Right lobe of liver (tissue), 4 donors: ENCODE results near the gene PCID2.

ENCODE experiments used
- POLR2A ChIP-seq: fragments of 450-650 bp; IDR thresholded peaks from one replicate; pipeline ENCODE4 v1.6.1; 2017; ENCODE audit warnings: antibody characterized with exemption, mild to moderate bottlenecking
- TF ChIP-seq, protein P1 (sequence below), 4 donors: fragments of 200-600 bp in 3 of 4; fragments of 450-650 bp in 1 of 4; IDR thresholded peaks; one replicate each; pipeline versions ENCODE4 v1.5.1 to v1.8.0; 2016 to 2022; ENCODE audit warnings: antibody characterized with exemption in 4 of 4, mild to moderate bottlenecking in 2 of 4
- donor health status: DM: no; HTN: no; CAD: no.
- donor health status: DM: no; HTN: no; CAD: no.
- donor health status: DM: no; HTN: yes; CAD: no.

DNA sequence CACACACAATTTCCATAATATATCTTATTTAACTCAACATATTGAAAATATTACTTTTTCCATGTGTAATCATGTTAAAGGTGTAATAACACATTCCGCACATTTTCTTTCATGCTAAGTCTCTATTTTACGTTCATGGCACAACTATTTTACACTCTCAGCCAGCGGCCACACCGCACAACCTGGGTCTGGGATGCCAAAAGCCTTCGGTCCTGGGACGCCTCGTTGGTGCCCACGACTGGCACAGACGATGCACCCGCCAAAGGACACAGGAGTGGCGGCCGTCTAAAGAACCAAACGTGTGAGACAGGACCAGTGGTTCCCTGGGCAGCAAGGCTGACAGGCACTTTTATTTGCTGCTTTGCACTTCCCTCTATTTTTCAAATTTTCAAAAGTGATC lies 60.1 kb downstream of the PCID2 start:
- TF ChIP-seq POLR2A: no peak
- TF ChIP-seq, protein P1, sequence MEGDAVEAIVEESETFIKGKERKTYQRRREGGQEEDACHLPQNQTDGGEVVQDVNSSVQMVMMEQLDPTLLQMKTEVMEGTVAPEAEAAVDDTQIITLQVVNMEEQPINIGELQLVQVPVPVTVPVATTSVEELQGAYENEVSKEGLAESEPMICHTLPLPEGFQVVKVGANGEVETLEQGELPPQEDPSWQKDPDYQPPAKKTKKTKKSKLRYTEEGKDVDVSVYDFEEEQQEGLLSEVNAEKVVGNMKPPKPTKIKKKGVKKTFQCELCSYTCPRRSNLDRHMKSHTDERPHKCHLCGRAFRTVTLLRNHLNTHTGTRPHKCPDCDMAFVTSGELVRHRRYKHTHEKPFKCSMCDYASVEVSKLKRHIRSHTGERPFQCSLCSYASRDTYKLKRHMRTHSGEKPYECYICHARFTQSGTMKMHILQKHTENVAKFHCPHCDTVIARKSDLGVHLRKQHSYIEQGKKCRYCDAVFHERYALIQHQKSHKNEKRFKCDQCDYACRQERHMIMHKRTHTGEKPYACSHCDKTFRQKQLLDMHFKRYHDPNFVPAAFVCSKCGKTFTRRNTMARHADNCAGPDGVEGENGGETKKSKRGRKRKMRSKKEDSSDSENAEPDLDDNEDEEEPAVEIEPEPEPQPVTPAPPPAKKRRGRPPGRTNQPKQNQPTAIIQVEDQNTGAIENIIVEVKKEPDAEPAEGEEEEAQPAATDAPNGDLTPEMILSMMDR (IDR thresholded peaks at IDR 0.05): no peak
